Loucy (cell line): ENCODE data around the gene TBC1D1.

Experiments used
- CTCF ChIP-seq: fragments of 200-600 bp; sonication (generic); conservative IDR thresholded peaks from 2 replicates; pipeline ENCODE4 v1.5.1; 2014; ENCODE audit warnings: mild to moderate bottlenecking, antibody characterized with exemption, low read length
- EZH2phosphoT487 ChIP-seq: fragments of 200-600 bp; IDR thresholded peaks from 2 replicates; pipeline ENCODE4 v1.6.1; 2018; ENCODE audit warnings: antibody characterized with exemption, mild to moderate bottlenecking, moderate library complexity, borderline replicate concordance

GRCh38 chr4:38181286-38181685, 290.4 kb downstream of the TBC1D1 start:
- TF ChIP-seq CTCF (no peak), EZH2phosphoT487 (no peak)
